Superior temporal gyrus (tissue), 1 donor: ENCODE data around the gene LRRC73.
"Not testable (repeated sequence)": the region's sequence is repeated elsewhere in the genome, so short reads cannot be mapped to it uniquely, and the experiment has no call there.

Source experiments
- DNase-seq: peaks from one replicate; pipeline ENCODE4 v3.0.0-alpha.2; 2016; ENCODE audit errors: extremely low spot score

Gene LRRC73

DNA sequence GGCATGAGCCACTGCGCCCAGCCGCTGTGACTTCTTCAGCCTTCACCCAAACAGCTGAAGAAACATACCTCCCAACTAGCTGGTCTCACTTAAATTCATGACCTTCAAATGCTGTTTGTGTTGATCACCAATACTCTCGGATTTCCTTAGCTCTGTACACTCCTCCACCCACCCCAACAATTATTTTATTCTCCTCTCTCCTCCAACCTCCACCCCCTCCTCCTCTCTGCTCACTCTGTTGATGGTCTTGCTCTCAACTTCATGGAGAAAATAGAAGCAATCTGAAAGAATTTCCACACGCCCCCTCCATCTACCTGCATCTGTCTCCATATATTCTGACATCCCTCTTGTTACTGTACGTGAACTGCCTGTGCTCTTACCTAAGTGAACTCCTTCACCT, 48.2 kb downstream of the LRRC73 start:
- DNase-seq: no peak

DNA sequence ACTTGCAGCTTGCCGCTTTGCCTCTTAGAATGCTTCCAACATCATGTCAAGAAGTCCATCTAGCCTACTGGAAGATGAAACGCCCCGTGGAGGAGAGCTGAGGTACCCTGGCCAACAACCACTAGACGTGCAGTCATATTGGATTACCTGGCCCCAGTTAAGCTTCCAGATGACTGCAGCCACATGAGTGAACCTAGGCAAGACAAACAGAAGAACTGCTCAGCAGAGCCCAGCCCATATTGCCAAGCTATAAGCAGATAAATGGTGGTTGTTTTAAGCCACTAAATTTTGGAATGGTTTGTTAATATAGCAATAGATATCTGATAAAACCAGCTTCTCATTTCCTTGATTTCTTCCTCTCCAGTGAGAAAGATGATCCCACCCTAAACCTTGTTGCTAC, 50.1 kb downstream of the LRRC73 start:
- no peak for DNase-seq

DNA sequence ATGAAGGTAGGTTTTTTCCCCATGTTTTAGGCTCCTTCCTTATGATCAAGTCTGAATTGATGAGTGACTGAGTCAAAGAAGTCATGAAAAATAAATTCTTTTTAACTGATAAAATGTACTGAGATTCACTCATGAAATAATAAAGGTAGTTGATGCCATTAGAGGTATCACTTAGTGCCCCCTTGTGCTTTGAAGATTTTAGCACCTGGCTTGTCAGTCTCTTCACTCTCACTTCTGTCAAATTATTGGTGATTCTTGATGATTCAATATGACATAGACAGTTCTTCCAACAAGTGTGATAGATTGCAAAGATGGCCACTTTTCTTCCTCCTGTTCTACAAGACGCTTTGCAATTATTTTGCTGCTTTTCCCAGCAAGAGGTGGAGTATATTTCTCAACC, 50.6 kb downstream of the LRRC73 start:
- DNase-seq: no peak

DNA sequence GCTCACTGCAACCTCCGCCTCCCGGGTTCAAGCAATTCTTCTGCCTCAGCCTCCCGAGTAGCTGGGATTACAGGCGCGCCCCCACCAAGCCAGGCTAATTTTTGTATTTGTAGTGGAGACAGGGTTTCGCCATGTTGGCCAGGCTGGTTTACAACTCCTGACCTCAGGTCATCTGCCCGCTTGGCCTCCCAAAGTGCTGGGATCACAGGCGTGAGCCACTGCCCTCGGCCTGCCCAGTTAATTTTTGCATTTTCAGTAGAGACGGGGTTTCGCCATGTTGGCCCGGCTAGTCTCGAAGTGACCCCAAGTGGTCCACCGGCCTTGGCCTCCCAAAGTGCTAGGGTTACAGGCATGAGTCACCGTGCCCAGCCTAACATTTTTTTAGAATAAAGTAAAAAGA, 52.0 kb downstream of the LRRC73 start:
- DNase-seq: not testable (repeated sequence)

DNA sequence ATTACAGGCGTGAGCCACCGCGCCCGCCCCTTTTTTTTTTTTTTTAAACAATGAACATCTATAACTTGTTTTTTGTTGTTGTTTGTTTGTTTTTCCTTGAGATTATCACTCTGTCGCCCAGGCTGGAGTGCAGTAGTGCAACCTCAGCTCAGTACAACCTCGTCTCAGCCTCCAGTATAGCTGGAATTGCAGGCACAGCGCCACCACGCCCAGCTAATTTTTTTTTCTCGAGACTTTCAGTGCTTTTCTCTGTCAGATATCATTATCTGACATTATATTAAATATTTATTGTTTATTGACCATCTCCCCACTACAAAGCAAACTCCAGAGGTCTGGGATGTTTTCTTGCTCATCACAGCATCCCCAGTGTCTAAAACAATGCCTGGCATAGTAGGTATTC, 52.5 kb downstream of the LRRC73 start:
- no peak for DNase-seq
